Thoracic aorta (tissue), 2 donors: ENCODE data around the gene LUC7L2. TPM values are rescaled to one million over a fixed set of nuclear protein-coding genes. Genes with fewer than 3 reads are reported as not detected.
"Not testable (repeated sequence)": the region's sequence is repeated elsewhere in the genome, so short reads cannot be mapped to it uniquely, and the experiment has no call there.

ENCODE experiments used
- ATAC-seq: fragments of 150-250 bp; one replicate; pipeline ENCODE4 v1.8.0; 2017; ENCODE audit warnings: low read depth; ENCODE audit not compliant: insufficient number of reproducible peaks, low FRiP score
- DNase-seq: peaks from one replicate; pipeline ENCODE4 v3.0.0-alpha.2; 2020; ENCODE audit warnings: low spot score
- H3K27ac ChIP-seq, 2 donors: fragments of 200-600 bp; sonication (generic); 1 replicate in 1 of 2; 2 replicates in 1 of 2; pipeline ENCODE4 v1.5.1; 2016; ENCODE audit warnings: mild to moderate bottlenecking in 2 of 2, moderate library complexity in 2 of 2
- H3K27me3 ChIP-seq: fragments of 200-600 bp; sonication (generic); replicated peaks from 2 replicates; pipeline ENCODE4 v1.6.0; 2016; ENCODE audit warnings: mild to moderate bottlenecking; ENCODE audit not compliant: insufficient read depth
- H3K36me3 ChIP-seq: fragments of 200-600 bp; sonication (generic); one replicate; pipeline ENCODE4 v1.5.1; 2016
- H3K4me1 ChIP-seq, 2 donors: fragments of 200-600 bp; sonication (generic); 1 replicate in 1 of 2; 2 replicates in 1 of 2; pipeline versions ENCODE4 v1.5.1 to v1.6.0; 2016; ENCODE audit warnings: low read depth in 2 of 2, mild to moderate bottlenecking in 1 of 2; ENCODE audit not compliant: control insufficient read depth in 1 of 2
- H3K4me3 ChIP-seq: fragments of 200-600 bp; sonication (generic); 2 replicates; pipeline ENCODE4 v1.5.1; 2016; ENCODE audit warnings: mild to moderate bottlenecking
- H3K9me3 ChIP-seq: fragments of 200-600 bp; sonication (generic); 2 replicates; pipeline ENCODE4 v1.5.1; 2016
- total RNA-seq, 2 donors: library from RNA; depleted of rRNA; stranded (reverse); fragments of >200 nt; gene quantifications; one replicate each; pipeline versions ENCODE4 v1.1.0 to v1.2.3, GENCODE V29; 2016
- TF ChIP-seq, protein P1 (sequence below): fragments of 200-600 bp; sonication (generic); IDR thresholded peaks from one replicate; pipeline ENCODE4 v1.5.1; 2019; ENCODE audit warnings: antibody characterized with exemption

The LUC7L2 gene
- total RNA-seq, 2 donors from 2014 or later: 73.4 to 137 TPM

GRCh38 chr7:139426258-139427028 lies 66.7 kb downstream of the LUC7L2 start:
- ATAC-seq (no peak), DNase-seq (no peak)
- TF ChIP-seq, protein P1, sequence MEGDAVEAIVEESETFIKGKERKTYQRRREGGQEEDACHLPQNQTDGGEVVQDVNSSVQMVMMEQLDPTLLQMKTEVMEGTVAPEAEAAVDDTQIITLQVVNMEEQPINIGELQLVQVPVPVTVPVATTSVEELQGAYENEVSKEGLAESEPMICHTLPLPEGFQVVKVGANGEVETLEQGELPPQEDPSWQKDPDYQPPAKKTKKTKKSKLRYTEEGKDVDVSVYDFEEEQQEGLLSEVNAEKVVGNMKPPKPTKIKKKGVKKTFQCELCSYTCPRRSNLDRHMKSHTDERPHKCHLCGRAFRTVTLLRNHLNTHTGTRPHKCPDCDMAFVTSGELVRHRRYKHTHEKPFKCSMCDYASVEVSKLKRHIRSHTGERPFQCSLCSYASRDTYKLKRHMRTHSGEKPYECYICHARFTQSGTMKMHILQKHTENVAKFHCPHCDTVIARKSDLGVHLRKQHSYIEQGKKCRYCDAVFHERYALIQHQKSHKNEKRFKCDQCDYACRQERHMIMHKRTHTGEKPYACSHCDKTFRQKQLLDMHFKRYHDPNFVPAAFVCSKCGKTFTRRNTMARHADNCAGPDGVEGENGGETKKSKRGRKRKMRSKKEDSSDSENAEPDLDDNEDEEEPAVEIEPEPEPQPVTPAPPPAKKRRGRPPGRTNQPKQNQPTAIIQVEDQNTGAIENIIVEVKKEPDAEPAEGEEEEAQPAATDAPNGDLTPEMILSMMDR: no peak
- Histone ChIP-seq H3K4me1 (peaks cover 2 to 8% of the 10 kb centered on the region in 2 donors), H3K4me3 (no peak overlapping the region), H3K27me3 (no peaks in the 10 kb centered on the region), H3K9me3 (no peaks in the 10 kb centered on the region), H3K27ac (no peak overlapping the region), H3K36me3 (peaks cover 10% of the 10 kb centered on the region)

DNA sequence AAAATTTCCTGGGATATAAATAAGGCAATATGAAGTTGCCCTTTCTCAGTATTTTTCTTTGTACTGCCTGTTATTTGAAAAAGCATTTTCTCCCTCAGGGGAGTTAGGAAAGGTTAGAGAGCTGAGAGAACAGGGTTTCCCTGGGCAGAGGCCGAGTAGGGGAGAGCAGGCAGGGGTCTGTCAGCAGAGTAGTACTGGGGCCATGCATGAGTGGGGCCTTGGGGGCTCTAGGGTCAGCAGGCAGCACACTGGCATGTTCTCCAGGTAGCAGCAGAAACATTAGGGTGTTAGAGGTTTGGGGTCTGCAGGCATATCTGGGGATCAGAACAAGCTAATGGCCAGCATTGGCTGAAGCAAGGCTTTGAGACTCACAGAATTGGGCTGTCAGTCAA lies 67.3 kb downstream of the LUC7L2 start:
- Histone ChIP-seq H3K4me3 (no peak overlapping the region), H3K9me3 (no peaks in the 10 kb centered on the region), H3K27me3 (no peaks in the 10 kb centered on the region), H3K4me1 (peaks cover 7 to 14% of the 10 kb centered on the region in 2 donors), H3K27ac (no peak overlapping the region), H3K36me3 (peaks cover 9% of the 10 kb centered on the region)
- TF ChIP-seq, protein P1: no peak
- DNase-seq (no peak), ATAC-seq (no peak)

DNA sequence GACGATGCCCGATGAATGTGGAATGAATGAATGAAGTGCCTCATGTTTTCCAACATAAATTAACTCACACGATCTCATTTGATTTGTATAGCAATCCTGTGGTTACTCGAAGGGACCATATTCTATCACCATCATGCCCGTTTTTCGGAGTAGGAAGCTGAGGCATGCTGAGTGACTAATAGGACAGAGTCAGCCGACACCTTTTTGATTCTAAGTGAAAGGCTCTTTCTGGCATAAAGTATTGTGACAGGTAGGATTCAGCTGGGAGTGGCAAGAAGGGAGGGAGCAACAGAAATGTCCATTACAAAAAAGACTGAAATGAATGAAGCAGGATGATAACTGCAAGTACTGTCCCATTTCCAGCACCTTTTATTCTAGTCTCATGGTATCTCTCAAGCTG lies 68.1 kb downstream of the LUC7L2 start:
- H3K4me3 ChIP-seq: no peak overlapping the region
- H3K27me3 ChIP-seq: no peaks in the 10 kb centered on the region
- TF ChIP-seq, protein P1: no peak
- H3K9me3 ChIP-seq: no peaks in the 10 kb centered on the region
- H3K36me3 ChIP-seq: peaks cover 2% of the 10 kb centered on the region
- DNase-seq: no peak
- H3K4me1 ChIP-seq: peaks cover 14 to 22% of the 10 kb centered on the region in 2 donors
- H3K27ac ChIP-seq: no peak overlapping the region
- no peak for ATAC-seq

DNA sequence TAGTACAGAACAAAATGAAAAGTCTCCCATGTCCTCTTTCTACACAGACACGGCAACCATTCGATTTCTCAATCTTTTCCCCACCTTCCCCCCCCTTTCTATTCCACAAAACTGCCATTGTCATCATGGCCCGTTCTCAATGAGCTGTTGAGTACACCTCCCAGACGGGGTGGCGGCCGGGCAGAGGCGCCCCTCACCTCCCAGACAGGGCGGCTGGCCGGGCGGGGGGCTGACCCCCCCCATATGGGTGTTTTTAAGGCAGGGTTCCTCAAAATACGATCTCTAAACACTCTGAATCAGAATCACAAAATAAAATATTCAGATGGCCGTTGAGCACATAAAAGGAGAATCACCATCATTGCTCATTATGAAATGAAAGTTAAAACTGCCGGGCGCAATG lies 70.0 kb downstream of the LUC7L2 start:
- not testable (repeated sequence) for H3K36me3 ChIP-seq, H3K9me3 ChIP-seq, ATAC-seq, H3K4me3 ChIP-seq, H3K27ac ChIP-seq, H3K27me3 ChIP-seq, DNase-seq
- H3K4me1 ChIP-seq: peaks cover 22 to 41% of the 10 kb centered on the region in 2 donors

DNA sequence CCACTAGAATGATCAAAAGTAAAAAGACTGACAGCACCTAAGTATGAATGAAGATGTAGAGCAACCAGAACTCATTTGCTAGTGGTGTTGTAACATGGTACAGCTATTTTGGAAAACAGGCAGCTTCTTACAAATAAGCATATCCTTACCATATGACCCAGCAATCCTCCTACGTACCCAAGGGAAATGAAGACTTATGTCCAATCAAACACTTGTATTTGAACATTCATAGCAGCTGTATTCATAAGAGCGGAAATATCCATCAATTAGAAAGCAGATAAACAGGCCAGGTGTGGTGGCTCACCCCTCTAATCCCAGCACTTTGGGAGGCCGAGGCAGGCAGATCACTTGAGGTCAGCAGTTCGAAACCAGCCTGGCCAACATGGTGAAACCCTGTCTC lies 70.7 kb downstream of the LUC7L2 start:
- peak overlapping the region; percentile 98 for H3K27ac ChIP-seq
- no peaks in the 10 kb centered on the region for H3K27me3 ChIP-seq
- ATAC-seq (no peak), DNase-seq (no peak)
- H3K36me3 ChIP-seq: peaks cover 2% of the 10 kb centered on the region
- H3K4me1 ChIP-seq: peaks cover 22 to 43% of the 10 kb centered on the region in 2 donors
- TF ChIP-seq, protein P1: no peak
- no peaks in the 10 kb centered on the region for H3K9me3 ChIP-seq
- H3K4me3 ChIP-seq: no peak overlapping the region
